Panc1 (cell line): Measurements from ENCODE around the gene TRIM25. TPM values are rescaled to one million over a fixed set of nuclear protein-coding genes. Genes with fewer than 3 reads are reported as not detected.

Source experiments
- ATAC-seq: fragments of 200-7000 bp; cut with Tn5 transposase; 2 replicates; pipeline ENCODE4 v1.9.1; 2020; ENCODE audit warnings: mild to moderate bottlenecking, moderate library complexity
- BruUV-seq: library from RNA; stranded (reverse); fragments of 400-500 nt; replicated peaks from 2 replicates; lab custom pipeline; 2021; lab: Mats Ljungman, UMichigan
- CTCF ChIA-PET: fragments of 300-600 bp; sonication (Branson Sonifier 250); formaldehyde crosslinking; loops from one replicate; lab custom pipeline; 2022; ENCODE audit warnings: antibody characterized with exemption; lab: Charles Lee
- POLR2A ChIA-PET: fragments of 300-600 bp; sonication (Branson Sonifier 250); formaldehyde crosslinking; loops from one replicate; lab custom pipeline; 2022; ENCODE audit warnings: antibody characterized with exemption; lab: Charles Lee
- DNase-seq: peaks from one replicate; pipeline ENCODE4 v3.0.0-alpha.2; 2010; ENCODE audit warnings: low read depth, low spot score
- H3K27ac ChIP-seq: 2 replicates; pipeline ENCODE4 v1.5.1; 2011; ENCODE audit warnings: mild to moderate bottlenecking, low read length, inconsistent platforms
- H3K27me3 ChIP-seq: fragments of 200-500 bp; sonication (Bioruptor generic); 2 replicates; pipeline ENCODE4 v1.6.0; 2014; ENCODE audit warnings: low read length, inconsistent platforms; ENCODE audit not compliant: control insufficient read depth, insufficient read depth
- H3K36me3 ChIP-seq: fragments of 200-500 bp; sonication (Bioruptor generic); 2 replicates; pipeline ENCODE4 v1.5.1; 2014; ENCODE audit warnings: inconsistent platforms, mild to moderate bottlenecking, low read length, moderate library complexity; ENCODE audit not compliant: control insufficient read depth, insufficient read depth
- H3K4me1 ChIP-seq: 2 replicates; pipeline ENCODE4 v1.5.1; 2011; ENCODE audit warnings: inconsistent platforms, mild to moderate bottlenecking, low read length, moderate library complexity; ENCODE audit not compliant: control insufficient read depth, insufficient read depth
- H3K4me3 ChIP-seq, 2 experiments: 2 replicates each; pipeline ENCODE4 v1.5.1; 2011 to 2012; ENCODE audit warnings: low read depth in 2 of 2, low read length in 2 of 2, mild to moderate bottlenecking in 2 of 2, inconsistent platforms in 1 of 2, moderate library complexity in 1 of 2
- H3K9me3 ChIP-seq: fragments of 200-500 bp; sonication (Bioruptor generic); 2 replicates; pipeline ENCODE4 v1.5.1; 2014; ENCODE audit warnings: low read depth, mild to moderate bottlenecking, inconsistent platforms, low read length, moderate library complexity; ENCODE audit not compliant: control insufficient read depth, insufficient read depth
- POLR2AphosphoS5 ChIP-seq: IDR thresholded peaks from 2 replicates; pipeline ENCODE4 v1.6.1; 2012; ENCODE audit warnings: mild to moderate bottlenecking, low read depth, low read length, moderate library complexity
- SIN3A ChIP-seq: IDR thresholded peaks from 2 replicates; pipeline ENCODE4 v1.6.1; 2012; ENCODE audit warnings: low read depth, mild to moderate bottlenecking, low read length, moderate library complexity, borderline replicate concordance; ENCODE audit not compliant: insufficient read depth
- TCF7L2 ChIP-seq: IDR thresholded peaks from 2 replicates; pipeline ENCODE4 v1.6.1; 2011; ENCODE audit warnings: mild to moderate bottlenecking, low read depth, low read length, inconsistent platforms
- in situ Hi-C: cut with HindIII; loops from 2 replicates; pipeline ENCODE4 v1.10.0; 2016; ENCODE audit warnings: low sequenced_read_pairs, low pct_unique_long_range_greater_than_20kb
- intact Hi-C: fragments of 100-400 bp; cut with micrococcal nuclease; formaldehyde crosslinking; loops from one replicate; pipeline ENCODE4 v1.10.0; 2022; ENCODE audit not compliant: unreplicated experiment
- total RNA-seq: library from RNA; stranded (reverse); gene quantifications from one replicate; pipeline ENCODE4 v1.2.1, GENCODE V29; 2021; ENCODE audit not compliant: unreplicated experiment
- TF ChIP-seq, protein P1 (sequence below), 2 experiments: IDR thresholded peaks; 2 replicates each; pipeline ENCODE4 v1.6.1; 2011 to 2012; ENCODE audit warnings: low read depth in 2 of 2, control low read depth in 1 of 2, low read length in 1 of 2, mild to moderate bottlenecking in 1 of 2, moderate library complexity in 1 of 2; ENCODE audit not compliant: insufficient read depth in 1 of 2
- TF ChIP-seq, protein P2 (sequence below): fragments of 450-650 bp; IDR thresholded peaks from 2 replicates; pipeline ENCODE4 v1.5.1; 2017; ENCODE audit warnings: mild to moderate bottlenecking

The TRIM25 gene
- total RNA-seq, 1 experiment from 2014 or later, result 73.2 TPM

DNA sequence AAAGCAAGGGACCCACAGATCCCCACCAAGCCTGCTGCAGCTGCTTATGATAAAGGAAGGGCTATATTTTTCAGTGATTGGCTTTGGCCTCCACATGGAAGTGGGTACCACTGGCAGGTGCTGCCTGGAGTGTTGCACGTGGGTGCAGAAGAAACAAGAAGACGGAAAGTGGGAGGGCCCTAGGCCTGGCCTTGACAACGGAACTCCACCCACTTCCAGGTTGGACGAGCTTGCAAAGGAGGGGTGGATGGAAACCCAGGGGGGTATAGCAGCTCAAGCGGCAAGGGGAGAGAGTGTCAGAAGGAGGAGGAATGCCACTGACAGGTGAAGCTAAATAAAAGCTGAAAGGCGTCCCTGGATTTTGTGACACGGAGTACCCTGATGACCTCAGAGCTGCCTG lies 20.3 kb downstream of the TRIM25 start:
- intact Hi-C loops (no loop called here), in situ Hi-C loops (no loop called here)
- POLR2A ChIA-PET, result no interaction called here
- BruUV-seq, result no TSS peak
- Histone ChIP-seq H3K4me1 (no peaks in the 10 kb centered on the region), H3K27me3 (no peaks in the 10 kb centered on the region), H3K9me3 (peaks cover 11% of the 10 kb centered on the region; the same call in 1 of the 2 replicates), H3K36me3 (peaks cover 14% of the 10 kb centered on the region), H3K4me3 (no peak overlapping the region), H3K27ac (no peak overlapping the region)
- CTCF ChIA-PET, result no interaction called here
- TF ChIP-seq, protein P1, sequence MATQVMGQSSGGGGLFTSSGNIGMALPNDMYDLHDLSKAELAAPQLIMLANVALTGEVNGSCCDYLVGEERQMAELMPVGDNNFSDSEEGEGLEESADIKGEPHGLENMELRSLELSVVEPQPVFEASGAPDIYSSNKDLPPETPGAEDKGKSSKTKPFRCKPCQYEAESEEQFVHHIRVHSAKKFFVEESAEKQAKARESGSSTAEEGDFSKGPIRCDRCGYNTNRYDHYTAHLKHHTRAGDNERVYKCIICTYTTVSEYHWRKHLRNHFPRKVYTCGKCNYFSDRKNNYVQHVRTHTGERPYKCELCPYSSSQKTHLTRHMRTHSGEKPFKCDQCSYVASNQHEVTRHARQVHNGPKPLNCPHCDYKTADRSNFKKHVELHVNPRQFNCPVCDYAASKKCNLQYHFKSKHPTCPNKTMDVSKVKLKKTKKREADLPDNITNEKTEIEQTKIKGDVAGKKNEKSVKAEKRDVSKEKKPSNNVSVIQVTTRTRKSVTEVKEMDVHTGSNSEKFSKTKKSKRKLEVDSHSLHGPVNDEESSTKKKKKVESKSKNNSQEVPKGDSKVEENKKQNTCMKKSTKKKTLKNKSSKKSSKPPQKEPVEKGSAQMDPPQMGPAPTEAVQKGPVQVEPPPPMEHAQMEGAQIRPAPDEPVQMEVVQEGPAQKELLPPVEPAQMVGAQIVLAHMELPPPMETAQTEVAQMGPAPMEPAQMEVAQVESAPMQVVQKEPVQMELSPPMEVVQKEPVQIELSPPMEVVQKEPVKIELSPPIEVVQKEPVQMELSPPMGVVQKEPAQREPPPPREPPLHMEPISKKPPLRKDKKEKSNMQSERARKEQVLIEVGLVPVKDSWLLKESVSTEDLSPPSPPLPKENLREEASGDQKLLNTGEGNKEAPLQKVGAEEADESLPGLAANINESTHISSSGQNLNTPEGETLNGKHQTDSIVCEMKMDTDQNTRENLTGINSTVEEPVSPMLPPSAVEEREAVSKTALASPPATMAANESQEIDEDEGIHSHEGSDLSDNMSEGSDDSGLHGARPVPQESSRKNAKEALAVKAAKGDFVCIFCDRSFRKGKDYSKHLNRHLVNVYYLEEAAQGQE (IDR thresholded peaks at IDR 0.05; ENCODE audit: insufficient read depth in 1 of 2, low read depth in 2 of 2, low read length in 1 of 2), result no peak
- TF ChIP-seq SIN3A (no peak), POLR2AphosphoS5 (no peak), TCF7L2 (no peak)
- TF ChIP-seq, protein P2, sequence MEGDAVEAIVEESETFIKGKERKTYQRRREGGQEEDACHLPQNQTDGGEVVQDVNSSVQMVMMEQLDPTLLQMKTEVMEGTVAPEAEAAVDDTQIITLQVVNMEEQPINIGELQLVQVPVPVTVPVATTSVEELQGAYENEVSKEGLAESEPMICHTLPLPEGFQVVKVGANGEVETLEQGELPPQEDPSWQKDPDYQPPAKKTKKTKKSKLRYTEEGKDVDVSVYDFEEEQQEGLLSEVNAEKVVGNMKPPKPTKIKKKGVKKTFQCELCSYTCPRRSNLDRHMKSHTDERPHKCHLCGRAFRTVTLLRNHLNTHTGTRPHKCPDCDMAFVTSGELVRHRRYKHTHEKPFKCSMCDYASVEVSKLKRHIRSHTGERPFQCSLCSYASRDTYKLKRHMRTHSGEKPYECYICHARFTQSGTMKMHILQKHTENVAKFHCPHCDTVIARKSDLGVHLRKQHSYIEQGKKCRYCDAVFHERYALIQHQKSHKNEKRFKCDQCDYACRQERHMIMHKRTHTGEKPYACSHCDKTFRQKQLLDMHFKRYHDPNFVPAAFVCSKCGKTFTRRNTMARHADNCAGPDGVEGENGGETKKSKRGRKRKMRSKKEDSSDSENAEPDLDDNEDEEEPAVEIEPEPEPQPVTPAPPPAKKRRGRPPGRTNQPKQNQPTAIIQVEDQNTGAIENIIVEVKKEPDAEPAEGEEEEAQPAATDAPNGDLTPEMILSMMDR, result no peak
- ATAC-seq (no peak), DNase-seq (no peak)

DNA sequence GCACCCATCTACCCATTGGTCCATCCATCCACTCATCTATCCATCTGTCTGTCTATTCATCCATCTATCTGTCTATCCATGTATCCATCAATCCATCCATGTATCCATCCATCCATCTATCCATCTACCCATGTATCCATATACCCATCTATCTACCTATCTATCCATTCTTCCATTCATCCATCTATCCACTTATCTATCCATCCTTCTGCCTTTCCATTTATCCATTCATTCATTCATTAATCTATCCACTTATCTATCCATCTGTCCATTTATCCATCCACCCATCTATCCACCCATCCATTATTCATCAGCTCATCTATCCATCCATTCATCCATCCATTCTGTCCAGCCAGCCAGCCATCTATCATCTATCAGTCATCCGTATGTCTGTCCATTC lies 21.5 kb downstream of the TRIM25 start:
- CTCF ChIA-PET, result no interaction called here
- H3K27me3 ChIP-seq, result no peaks in the 10 kb centered on the region
- DNase-seq (no peak), ATAC-seq (no peak)
- no peak overlapping the region for H3K27ac ChIP-seq
- POLR2A ChIA-PET, result no interaction called here
- TF ChIP-seq POLR2AphosphoS5 (no peak), TCF7L2 (no peak), SIN3A (no peak)
- no peak overlapping the region for H3K4me3 ChIP-seq
- H3K36me3 ChIP-seq, result peaks cover 14% of the 10 kb centered on the region
- peaks cover 12% of the 10 kb centered on the region; the same call in 1 of the 2 replicates for H3K9me3 ChIP-seq
- no peaks in the 10 kb centered on the region for H3K4me1 ChIP-seq
- no TSS peak for BruUV-seq
- in situ Hi-C loops, result no loop called here
- intact Hi-C loops, result no loop called here

DNA sequence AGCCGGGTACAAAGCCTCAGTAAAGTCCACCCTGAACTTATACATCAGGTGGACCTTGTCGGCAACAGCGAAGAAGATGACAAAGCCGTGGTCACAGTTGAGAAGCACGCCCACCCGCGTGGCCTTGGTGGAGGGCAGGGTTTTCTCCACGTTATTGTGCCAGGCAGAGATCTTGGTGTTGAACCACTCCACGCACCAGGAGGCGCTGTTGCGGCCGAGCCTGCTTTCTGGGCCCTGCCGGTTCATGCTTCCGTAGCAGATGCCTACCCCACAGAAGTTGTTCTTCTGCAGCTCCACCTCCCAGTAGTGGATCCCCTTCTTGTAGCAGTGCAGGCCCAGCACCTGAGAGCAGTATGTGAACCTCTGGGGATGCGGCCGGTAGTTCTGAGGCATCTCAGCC lies 22.1 kb downstream of the TRIM25 start:
- H3K27me3 ChIP-seq, result no peaks in the 10 kb centered on the region
- no peak for DNase-seq
- H3K4me3 ChIP-seq, result no peak overlapping the region
- BruUV-seq, result no TSS peak
- in situ Hi-C loops (no loop called here), intact Hi-C loops (no loop called here)
- H3K4me1 ChIP-seq, result no peaks in the 10 kb centered on the region
- ATAC-seq, result no peak
- peaks cover 12% of the 10 kb centered on the region; the same call in 1 of the 2 replicates for H3K9me3 ChIP-seq
- no peak overlapping the region for H3K27ac ChIP-seq
- H3K36me3 ChIP-seq, result peaks cover 14% of the 10 kb centered on the region
- POLR2A ChIA-PET, result no interaction called here
- no peak for TF ChIP-seq SIN3A
- no peak for TF ChIP-seq POLR2AphosphoS5
- TF ChIP-seq, protein P1 (IDR thresholded peaks at IDR 0.05; ENCODE audit: insufficient read depth in 1 of 2, low read depth in 2 of 2, low read length in 1 of 2), result no peak
- TF ChIP-seq TCF7L2, result no peak
- TF ChIP-seq, protein P2, result no peak; the same call in 1 of the 2 replicates
- CTCF ChIA-PET, result no interaction called here
